ENCODE measurements around the gene C2.
"Not testable (repeated sequence)": the region's sequence is repeated elsewhere in the genome, so short reads cannot be mapped to it uniquely, and the experiment has no call there.

Gene C2

DNA sequence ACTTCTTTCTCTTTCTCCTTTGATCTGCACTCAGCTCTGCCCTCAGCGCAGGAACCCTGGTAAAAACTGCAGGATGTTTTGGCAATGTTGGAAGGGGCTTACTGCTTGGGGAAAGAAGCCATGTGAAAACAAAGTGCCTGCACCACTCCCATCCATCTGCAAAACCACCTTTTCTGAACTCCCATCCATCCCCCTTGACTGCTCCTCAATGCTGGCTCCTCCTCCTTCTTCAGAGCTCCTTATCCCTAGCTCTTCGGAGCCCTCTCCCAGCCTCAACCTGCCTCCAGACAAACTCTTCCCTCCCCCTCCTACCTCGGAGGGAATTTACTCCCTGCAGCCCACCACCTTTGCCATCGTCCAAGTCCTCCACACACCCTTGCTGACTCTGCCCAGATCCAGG, 21.4 kb upstream of the C2 start:
- no peak overlapping the region for H3K27ac ChIP-seq
- no peak for TF ChIP-seq ZFX (IDR thresholded peaks at IDR 0.05; ENCODE audit: borderline replicate concordance)
- TF ChIP-seq, protein P1, sequence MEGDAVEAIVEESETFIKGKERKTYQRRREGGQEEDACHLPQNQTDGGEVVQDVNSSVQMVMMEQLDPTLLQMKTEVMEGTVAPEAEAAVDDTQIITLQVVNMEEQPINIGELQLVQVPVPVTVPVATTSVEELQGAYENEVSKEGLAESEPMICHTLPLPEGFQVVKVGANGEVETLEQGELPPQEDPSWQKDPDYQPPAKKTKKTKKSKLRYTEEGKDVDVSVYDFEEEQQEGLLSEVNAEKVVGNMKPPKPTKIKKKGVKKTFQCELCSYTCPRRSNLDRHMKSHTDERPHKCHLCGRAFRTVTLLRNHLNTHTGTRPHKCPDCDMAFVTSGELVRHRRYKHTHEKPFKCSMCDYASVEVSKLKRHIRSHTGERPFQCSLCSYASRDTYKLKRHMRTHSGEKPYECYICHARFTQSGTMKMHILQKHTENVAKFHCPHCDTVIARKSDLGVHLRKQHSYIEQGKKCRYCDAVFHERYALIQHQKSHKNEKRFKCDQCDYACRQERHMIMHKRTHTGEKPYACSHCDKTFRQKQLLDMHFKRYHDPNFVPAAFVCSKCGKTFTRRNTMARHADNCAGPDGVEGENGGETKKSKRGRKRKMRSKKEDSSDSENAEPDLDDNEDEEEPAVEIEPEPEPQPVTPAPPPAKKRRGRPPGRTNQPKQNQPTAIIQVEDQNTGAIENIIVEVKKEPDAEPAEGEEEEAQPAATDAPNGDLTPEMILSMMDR (IDR thresholded peaks at IDR 0.05): no peak

DNA sequence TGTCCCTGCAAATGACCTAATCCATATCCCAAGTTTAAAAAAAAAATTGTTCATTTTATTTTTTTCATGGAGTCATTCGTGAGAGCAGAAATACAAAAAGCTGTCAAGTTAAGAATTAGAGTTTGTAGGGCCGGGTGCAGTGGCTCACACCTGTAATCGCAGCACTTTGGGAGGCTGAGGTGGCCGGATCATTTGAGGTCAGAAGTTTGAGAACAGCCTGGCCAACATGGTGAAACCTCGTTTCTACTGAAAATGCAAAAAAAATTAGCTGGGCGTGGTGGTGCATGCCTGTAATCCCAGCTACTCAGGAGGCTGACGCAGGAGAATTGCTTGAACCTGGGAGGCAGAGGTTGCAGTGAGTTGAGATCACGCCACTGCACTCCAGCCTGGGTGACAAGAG, 20.8 kb upstream of the C2 start:
- not testable (repeated sequence) for H3K27ac ChIP-seq

DNA sequence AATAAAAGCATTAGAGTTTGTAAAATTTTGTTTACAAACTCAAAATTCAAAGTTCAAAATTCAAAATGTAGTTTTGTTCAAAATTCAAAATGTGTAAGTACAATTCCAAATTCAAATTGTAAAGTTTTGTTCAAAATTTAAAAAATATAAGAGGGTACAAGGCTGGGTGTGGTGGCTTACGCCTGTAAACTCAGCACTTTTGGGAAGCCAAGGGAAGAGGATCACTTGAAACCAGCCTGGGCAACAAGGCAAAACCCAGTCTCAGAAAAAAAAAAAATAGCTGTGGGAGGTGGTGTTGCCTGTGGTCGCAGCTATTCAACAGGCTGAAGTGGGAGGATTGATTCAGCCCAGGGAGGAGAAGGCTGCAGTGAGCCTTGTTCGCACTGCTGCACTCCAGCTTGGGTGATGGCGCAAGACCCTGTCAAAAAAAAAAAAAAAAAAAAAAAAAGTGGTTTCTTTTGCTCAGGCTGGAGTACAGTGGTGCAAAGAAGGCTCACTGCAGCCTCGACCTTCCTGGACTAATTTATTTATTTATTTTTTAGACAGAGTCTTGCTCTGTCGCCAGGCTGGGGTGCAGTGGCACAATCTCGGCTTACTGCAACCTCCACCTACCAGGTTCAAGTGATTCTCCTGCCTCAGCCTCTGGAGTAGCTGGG, 20.2 kb upstream of the C2 start:
- H3K27ac ChIP-seq: no peak overlapping the region
- TF ChIP-seq, protein P1 (IDR thresholded peaks at IDR 0.05): no peak
- TF ChIP-seq ZFX (IDR thresholded peaks at IDR 0.05; ENCODE audit: borderline replicate concordance): no peak

DNA sequence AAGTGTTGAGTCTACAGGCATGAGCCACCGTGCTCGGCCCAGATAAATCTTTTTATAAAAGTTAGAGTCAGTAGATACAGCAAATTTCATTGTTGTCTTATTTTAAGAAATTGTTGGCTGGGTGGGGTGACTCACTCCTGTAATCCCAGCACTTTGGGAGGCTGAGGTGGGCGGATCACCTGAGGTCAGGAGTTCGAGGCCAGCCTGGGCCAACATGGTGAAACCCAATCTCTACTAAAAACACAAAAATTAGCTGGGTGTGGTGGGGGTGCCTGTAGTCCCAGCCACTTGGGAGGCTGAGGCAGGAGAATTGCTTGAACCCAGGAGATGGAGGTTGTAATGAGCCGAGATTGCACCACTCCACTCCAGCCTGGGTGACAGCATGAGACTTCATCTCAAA, 19.3 kb upstream of the C2 start:
- H3K27ac ChIP-seq: not testable (repeated sequence)

DNA sequence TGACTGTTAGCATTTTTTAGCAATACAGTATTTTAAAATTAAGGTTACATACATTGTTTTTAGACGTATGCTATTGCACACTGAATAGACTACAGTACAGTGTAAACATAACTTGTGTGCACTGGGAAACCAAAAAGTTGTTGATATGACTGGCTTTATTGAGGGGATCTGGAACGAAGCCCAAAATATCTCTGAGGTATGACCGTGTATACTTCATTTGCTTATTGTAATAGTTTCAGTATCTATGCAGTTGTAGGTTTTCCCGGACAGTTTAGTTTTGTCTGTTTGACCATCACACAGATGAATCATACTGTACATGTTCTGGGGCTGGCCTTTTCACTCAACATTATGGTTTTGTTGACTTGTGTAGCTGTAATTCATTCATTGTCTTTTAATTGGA, 18.7 kb upstream of the C2 start:
- no peak overlapping the region for H3K27ac ChIP-seq
- TF ChIP-seq, protein P1 (IDR thresholded peaks at IDR 0.05): no peak
- TF ChIP-seq ZFX (IDR thresholded peaks at IDR 0.05; ENCODE audit: borderline replicate concordance): no peak

DNA sequence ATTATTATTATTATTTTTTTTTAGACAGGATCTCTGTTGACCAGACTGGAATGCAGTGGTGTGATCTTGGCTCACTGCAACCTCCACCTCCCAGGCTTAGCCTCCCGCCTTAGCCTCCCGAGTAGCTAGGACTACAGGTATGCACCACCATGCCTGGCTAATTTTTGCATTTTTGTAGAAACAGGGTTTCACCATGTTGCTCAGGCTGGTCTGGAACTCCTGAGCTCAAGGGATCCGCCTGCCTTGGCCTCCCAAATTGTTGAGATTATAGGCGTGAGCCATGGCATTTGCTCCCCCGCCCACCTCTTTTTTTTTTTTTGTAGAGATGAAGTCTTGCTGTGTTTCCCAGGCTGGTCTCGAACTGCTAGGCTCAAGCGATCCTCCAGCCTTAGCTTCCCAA, 18.2 kb upstream of the C2 start:
- not testable (repeated sequence) for H3K27ac ChIP-seq

DNA sequence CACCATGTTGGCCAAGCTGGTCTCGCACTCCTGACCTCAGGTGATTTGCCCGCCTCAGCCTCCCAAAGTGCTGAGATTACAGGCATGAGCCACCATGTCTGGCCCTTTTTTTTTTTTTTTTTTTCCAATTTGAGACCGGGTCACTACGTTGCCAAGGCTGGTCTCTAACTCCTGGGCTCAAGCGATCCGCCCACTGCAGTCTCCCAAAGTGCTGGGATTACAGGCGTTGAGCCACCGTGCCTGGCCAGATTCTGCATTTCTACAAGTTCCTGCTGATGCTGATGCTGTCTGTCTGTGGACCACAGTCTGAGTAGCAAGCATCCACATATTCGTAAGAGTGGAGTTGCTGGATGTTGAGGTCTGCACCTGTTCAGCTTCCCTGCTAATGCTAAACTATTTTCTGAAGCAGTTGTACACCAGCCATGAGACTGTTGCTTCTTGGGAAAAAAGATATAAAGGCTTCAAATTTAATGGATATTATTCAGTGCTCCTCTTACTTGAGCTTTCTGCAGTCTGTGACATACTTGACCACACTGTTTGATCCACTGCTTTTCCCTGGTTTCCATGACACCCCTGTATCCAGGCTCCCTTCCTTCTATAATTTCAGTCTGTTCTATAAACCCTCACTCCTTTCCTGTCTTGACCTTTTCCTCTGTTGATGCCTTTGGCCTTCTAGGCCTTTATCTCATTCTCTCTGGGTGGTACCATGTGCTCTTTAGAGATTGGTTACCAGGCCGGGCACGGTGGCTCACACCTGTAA, 15.5 kb upstream of the C2 start:
- H3K27ac ChIP-seq: no peak overlapping the region
- no peak for TF ChIP-seq ZFX (IDR thresholded peaks at IDR 0.05; ENCODE audit: borderline replicate concordance)
- TF ChIP-seq, protein P1 (IDR thresholded peaks at IDR 0.05): no peak

DNA sequence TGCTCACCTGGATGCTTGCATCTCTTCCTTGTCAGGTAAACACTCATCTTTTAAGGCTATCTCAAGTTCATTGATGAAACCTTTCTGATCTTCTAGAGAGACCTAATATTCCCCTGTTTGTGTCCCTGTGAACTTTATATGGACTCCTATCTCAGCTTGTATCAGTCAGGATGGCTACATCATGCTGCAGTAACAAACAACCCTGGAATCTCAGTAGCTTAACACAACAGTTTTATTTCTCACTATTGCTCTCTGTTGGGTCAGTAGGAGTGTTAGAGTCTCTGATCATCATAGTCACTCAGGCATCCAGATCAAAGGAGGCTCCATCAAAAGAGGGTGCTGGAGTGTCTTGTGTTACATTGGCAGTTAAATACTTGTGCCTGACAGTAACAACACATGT, 12.2 kb upstream of the C2 start:
- TF ChIP-seq, protein P1 (IDR thresholded peaks at IDR 0.05): no peak
- no peak for TF ChIP-seq ZFX (IDR thresholded peaks at IDR 0.05; ENCODE audit: borderline replicate concordance)
- no peak overlapping the region for H3K27ac ChIP-seq

DNA sequence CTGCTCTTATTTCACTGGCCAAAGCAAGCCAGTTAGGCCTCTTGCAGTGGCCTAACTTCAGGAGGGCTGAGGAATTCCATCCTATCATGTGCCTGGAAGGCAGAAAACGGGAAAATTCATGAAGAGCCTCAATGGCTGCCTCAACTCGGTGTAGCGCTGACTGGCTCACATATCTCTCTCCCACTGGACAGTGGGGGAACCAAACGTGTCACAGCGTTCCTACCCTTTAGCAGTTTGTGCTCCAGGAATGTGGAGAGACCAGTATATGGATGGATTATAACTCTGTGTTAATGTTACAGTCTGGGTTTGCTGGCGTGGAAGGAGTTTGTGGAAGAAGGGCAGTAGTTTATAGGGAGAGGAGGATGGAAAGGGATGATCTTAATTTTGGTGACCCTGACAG, 11.8 kb upstream of the C2 start:
- TF ChIP-seq, protein P1 (IDR thresholded peaks at IDR 0.05): no peak
- TF ChIP-seq ZFX (IDR thresholded peaks at IDR 0.05; ENCODE audit: borderline replicate concordance): no peak
- H3K27ac ChIP-seq: no peak overlapping the region
